ENCODE results near the gene OLFM1.

OLFM1 gene

GRCh38 chr9:135100241-135100681 is 12.8 kb downstream of the OLFM1 start:
- Histone ChIP-seq H3K14ac (ENCODE audit: low read length in 2 of 2) (no peak overlapping the region), H2BK15ac (ENCODE audit: low read depth, poor library complexity, severe bottlenecking) (no peak overlapping the region), H4K8ac (ENCODE audit: low read length) (no peak overlapping the region), H3K9ac (ENCODE audit: low read length) (no peak overlapping the region), H4K91ac (ENCODE audit: low read length) (no peak overlapping the region), H3K4ac (ENCODE audit: low read depth in 1 of 2, low read length in 2 of 2) (no peak overlapping the region), H3K4me2 (ENCODE audit: low read length, poor library complexity, severe bottlenecking) (no peak overlapping the region), H3K9me3 (ENCODE audit: control insufficient read depth, low read length) (no peaks in the 10 kb centered on the region), H2BK120ac (ENCODE audit: low read depth, low read length) (no peak overlapping the region), H3K4me3 (ENCODE audit: insufficient read depth in 1 of 2, low read depth in 1 of 2, low read length in 2 of 2) (no peak overlapping the region), H3K18ac (ENCODE audit: low read depth in 1 of 2, low read length in 2 of 2) (no peak overlapping the region), H3K27me3 (ENCODE audit: control insufficient read depth in 1 of 2, insufficient read depth in 1 of 2, low read length in 2 of 2) (peaks cover 0 to 1% of the 10 kb centered on the region in 2 experiments), H3K27ac (ENCODE audit: low read length, poor library complexity, severe bottlenecking) (no peak overlapping the region), H2AFZ (ENCODE audit: low read depth, low read length) (no peak overlapping the region), H3K79me1 (replicated peaks; ENCODE audit: low read length, poor library complexity, severe bottlenecking) (no peaks in the 10 kb centered on the region), H3K4me1 (ENCODE audit: control insufficient read depth, insufficient read depth, low read depth, low read length) (no peaks in the 10 kb centered on the region), H2BK12ac (ENCODE audit: low read length in 2 of 2) (no peak overlapping the region), H3K36me3 (ENCODE audit: control insufficient read depth in 1 of 2, insufficient read depth in 2 of 2, low read depth in 1 of 2, low read length in 2 of 2) (no peaks in the 10 kb centered on the region), H2AK5ac (ENCODE audit: low read length, severe bottlenecking) (no peak overlapping the region), H2BK5ac (ENCODE audit: low read depth, low read length, poor library complexity, severe bottlenecking) (no peak overlapping the region), H3K23ac (ENCODE audit: low read length in 2 of 2) (no peak overlapping the region)
- WGBS, result 73% methylated on average over 10 of the region's 10 CpGs
- DNase-seq, result no peak

GRCh38 chr9:135100725-135101410 is 13.4 kb downstream of the OLFM1 start:
- Histone ChIP-seq H3K27me3 (ENCODE audit: control insufficient read depth in 1 of 2, insufficient read depth in 1 of 2, low read length in 2 of 2) (peaks cover 0 to 5% of the 10 kb centered on the region in 2 experiments), H3K36me3 (ENCODE audit: control insufficient read depth in 1 of 2, insufficient read depth in 2 of 2, low read depth in 1 of 2, low read length in 2 of 2) (no peaks in the 10 kb centered on the region), H3K9ac (ENCODE audit: low read length) (no peak overlapping the region), H3K18ac (ENCODE audit: low read depth in 1 of 2, low read length in 2 of 2) (no peak overlapping the region), H2BK5ac (ENCODE audit: low read depth, low read length, poor library complexity, severe bottlenecking) (peak overlapping the region; percentile 81), H2AK5ac (ENCODE audit: low read length, severe bottlenecking) (no peak overlapping the region), H3K79me1 (replicated peaks; ENCODE audit: low read length, poor library complexity, severe bottlenecking) (no peaks in the 10 kb centered on the region), H2BK120ac (ENCODE audit: low read depth, low read length) (no peak overlapping the region), H2BK12ac (ENCODE audit: low read length in 2 of 2) (no peak overlapping the region), H3K4me3 (ENCODE audit: insufficient read depth in 1 of 2, low read depth in 1 of 2, low read length in 2 of 2) (no peak overlapping the region), H3K4me1 (ENCODE audit: control insufficient read depth, insufficient read depth, low read depth, low read length) (no peaks in the 10 kb centered on the region), H3K4ac (ENCODE audit: low read depth in 1 of 2, low read length in 2 of 2) (no peak overlapping the region), H4K91ac (ENCODE audit: low read length) (no peak overlapping the region), H2BK15ac (ENCODE audit: low read depth, poor library complexity, severe bottlenecking) (no peak overlapping the region), H3K4me2 (ENCODE audit: low read length, poor library complexity, severe bottlenecking) (no peak overlapping the region), H2AFZ (ENCODE audit: low read depth, low read length) (no peak overlapping the region), H4K8ac (ENCODE audit: low read length) (no peak overlapping the region), H3K27ac (ENCODE audit: low read length, poor library complexity, severe bottlenecking) (no peak overlapping the region), H3K9me3 (ENCODE audit: control insufficient read depth, low read length) (no peaks in the 10 kb centered on the region), H3K14ac (ENCODE audit: low read length in 2 of 2) (no peak overlapping the region), H3K23ac (ENCODE audit: low read length in 2 of 2) (no peak overlapping the region)
- WGBS, result 82% methylated on average over 10 of the region's 10 CpGs
- no peak for DNase-seq

GRCh38 chr9:135101486-135101885 is 14.0 kb downstream of the OLFM1 start:
- H3K4me3 ChIP-seq (ENCODE audit: insufficient read depth in 1 of 2, low read depth in 1 of 2, low read length in 2 of 2), result no peak overlapping the region
- DNase-seq, result no peak
- no peak overlapping the region for H2BK15ac ChIP-seq (ENCODE audit: low read depth, poor library complexity, severe bottlenecking)
- H3K23ac ChIP-seq (ENCODE audit: low read length in 2 of 2), result no peak overlapping the region
- H2BK12ac ChIP-seq (ENCODE audit: low read length in 2 of 2), result no peak overlapping the region
- no peak overlapping the region for H3K9ac ChIP-seq (ENCODE audit: low read length)
- 78% methylated on average over 11 of the region's 11 CpGs for WGBS
- H3K4me1 ChIP-seq (ENCODE audit: control insufficient read depth, insufficient read depth, low read depth, low read length), result no peaks in the 10 kb centered on the region
- no peak overlapping the region for H4K91ac ChIP-seq (ENCODE audit: low read length)
- no peak overlapping the region for H2BK5ac ChIP-seq (ENCODE audit: low read depth, low read length, poor library complexity, severe bottlenecking)
- no peak overlapping the region for H2AFZ ChIP-seq (ENCODE audit: low read depth, low read length)
- no peak overlapping the region for H3K4me2 ChIP-seq (ENCODE audit: low read length, poor library complexity, severe bottlenecking)
- H3K4ac ChIP-seq (ENCODE audit: low read depth in 1 of 2, low read length in 2 of 2), result no peak overlapping the region
- no peak overlapping the region for H3K18ac ChIP-seq (ENCODE audit: low read depth in 1 of 2, low read length in 2 of 2)
- no peak overlapping the region for H3K14ac ChIP-seq (ENCODE audit: low read length in 2 of 2)
- no peaks in the 10 kb centered on the region for H3K9me3 ChIP-seq (ENCODE audit: control insufficient read depth, low read length)
- no peak overlapping the region for H4K8ac ChIP-seq (ENCODE audit: low read length)
- no peaks in the 10 kb centered on the region for H3K79me1 ChIP-seq (replicated peaks; ENCODE audit: low read length, poor library complexity, severe bottlenecking)
- H3K27ac ChIP-seq (ENCODE audit: low read length, poor library complexity, severe bottlenecking), result no peak overlapping the region
- no peak overlapping the region for H2AK5ac ChIP-seq (ENCODE audit: low read length, severe bottlenecking)
- no peak overlapping the region for H2BK120ac ChIP-seq (ENCODE audit: low read depth, low read length)
- H3K27me3 ChIP-seq (ENCODE audit: control insufficient read depth in 1 of 2, insufficient read depth in 1 of 2, low read length in 2 of 2), result peaks cover 0 to 10% of the 10 kb centered on the region in 2 experiments
- no peaks in the 10 kb centered on the region for H3K36me3 ChIP-seq (ENCODE audit: control insufficient read depth in 1 of 2, insufficient read depth in 2 of 2, low read depth in 1 of 2, low read length in 2 of 2)

DNA sequence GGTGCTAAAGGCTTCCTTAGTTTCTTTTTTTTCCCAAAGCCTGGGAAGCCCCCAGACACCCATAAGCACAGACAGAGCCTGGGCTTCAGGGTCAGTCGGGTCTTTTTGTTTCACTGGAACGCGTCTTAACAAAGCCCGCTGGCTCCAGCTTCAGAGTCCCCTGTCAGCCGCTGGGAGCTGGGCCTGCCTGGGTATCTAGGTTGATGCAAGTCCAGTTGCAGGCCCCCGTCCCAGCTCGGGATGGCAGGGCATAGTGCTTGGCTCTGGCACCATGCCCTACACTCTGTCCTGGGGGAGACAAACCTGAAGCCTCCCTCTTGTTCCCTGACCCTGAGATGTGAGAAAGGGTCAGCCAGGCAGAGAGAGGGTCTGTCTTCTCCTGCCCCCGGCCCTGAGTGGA is 14.5 kb downstream of the OLFM1 start:
- Histone ChIP-seq H2BK12ac (ENCODE audit: low read length in 2 of 2) (no peak overlapping the region), H3K4me1 (ENCODE audit: control insufficient read depth, insufficient read depth, low read depth, low read length) (no peaks in the 10 kb centered on the region), H4K91ac (ENCODE audit: low read length) (no peak overlapping the region), H3K36me3 (ENCODE audit: control insufficient read depth in 1 of 2, insufficient read depth in 2 of 2, low read depth in 1 of 2, low read length in 2 of 2) (no peaks in the 10 kb centered on the region), H4K8ac (ENCODE audit: low read length) (no peak overlapping the region), H2BK15ac (ENCODE audit: low read depth, poor library complexity, severe bottlenecking) (no peak overlapping the region), H3K4ac (ENCODE audit: low read depth in 1 of 2, low read length in 2 of 2) (no peak overlapping the region), H3K9ac (ENCODE audit: low read length) (no peak overlapping the region), H2AK5ac (ENCODE audit: low read length, severe bottlenecking) (no peak overlapping the region), H3K23ac (ENCODE audit: low read length in 2 of 2) (no peak overlapping the region), H3K79me1 (replicated peaks; ENCODE audit: low read length, poor library complexity, severe bottlenecking) (no peaks in the 10 kb centered on the region), H2BK5ac (ENCODE audit: low read depth, low read length, poor library complexity, severe bottlenecking) (no peak overlapping the region), H3K4me2 (ENCODE audit: low read length, poor library complexity, severe bottlenecking) (no peak overlapping the region), H3K27ac (ENCODE audit: low read length, poor library complexity, severe bottlenecking) (no peak overlapping the region), H3K14ac (ENCODE audit: low read length in 2 of 2) (no peak overlapping the region), H3K4me3 (ENCODE audit: insufficient read depth in 1 of 2, low read depth in 1 of 2, low read length in 2 of 2) (no peak overlapping the region), H3K18ac (ENCODE audit: low read depth in 1 of 2, low read length in 2 of 2) (no peak overlapping the region), H3K9me3 (ENCODE audit: control insufficient read depth, low read length) (no peaks in the 10 kb centered on the region), H2AFZ (ENCODE audit: low read depth, low read length) (no peak overlapping the region), H2BK120ac (ENCODE audit: low read depth, low read length) (no peak overlapping the region), H3K27me3 (ENCODE audit: control insufficient read depth in 1 of 2, insufficient read depth in 1 of 2, low read length in 2 of 2) (peaks cover 0 to 11% of the 10 kb centered on the region in 2 experiments)
- no peak for DNase-seq
- WGBS, result 85% methylated on average over 8 of the region's 8 CpGs

Measured in mesenchymal stem cell (in vitro differentiated cells and primary cell).